HCT116 (cell line): ENCODE data around the gene SRP54. TPM values are rescaled to one million over a fixed set of nuclear protein-coding genes. Genes with fewer than 3 reads are reported as not detected.

ENCODE experiments used
- ATAC-seq: fragments of 200-7000 bp; cut with Tn5 transposase; 2 replicates; pipeline ENCODE4 v1.9.1; 2020; ENCODE audit warnings: mild to moderate bottlenecking, moderate library complexity
- BruUV-seq: library from RNA; stranded (reverse); fragments of 400-500 nt; replicated peaks from 2 replicates; lab custom pipeline; 2021; lab: Mats Ljungman, UMichigan
- CTCF ChIA-PET: fragments of 300-600 bp; sonication (Branson Sonifier 250); formaldehyde crosslinking; loops from one replicate; lab custom pipeline; 2021; ENCODE audit warnings: antibody characterized with exemption; lab: Charles Lee
- POLR2A ChIA-PET: fragments of 300-600, 350-600 bp; sonication (Branson Sonifier 250); formaldehyde crosslinking; loops from one replicate; lab custom pipeline; 2021; ENCODE audit warnings: antibody characterized with exemption; lab: Charles Lee
- RAD21 ChIA-PET, 2 experiments: fragments of 300-600 bp; sonication (Branson Sonifier 250); formaldehyde crosslinking; loops; one replicate each; lab custom pipeline; 2023; ENCODE audit warnings: low total read pairs in 2 of 2; ENCODE audit not compliant: uncharacterized antibody in 2 of 2, unreplicated experiment in 2 of 2, low non-redundant PET in 1 of 2; lab: Charles Lee
- DNase-seq: peaks from one replicate; pipeline ENCODE4 v3.0.0-alpha.2; 2010; ENCODE audit warnings: low read depth, low spot score
- H2AFZ ChIP-seq: fragments of 200-600 bp; shearing (Covaris generic), sonication (generic); 2 replicates; pipeline ENCODE4 v1.6.1; 2017; ENCODE audit warnings: low read depth, mixed run types, mixed read lengths, antibody characterized with exemption, low read length; ENCODE audit not compliant: poor library complexity, severe bottlenecking
- H3K27ac ChIP-seq: 2 replicates; pipeline ENCODE4 v1.5.1; 2012; ENCODE audit warnings: low read depth, low read length
- H3K27me3 ChIP-seq: fragments of 200-600 bp; sonication (generic); 2 replicates; pipeline ENCODE4 v1.6.1; 2016; ENCODE audit warnings: mixed run types, low read length, mixed read lengths; ENCODE audit not compliant: insufficient read depth
- H3K36me3 ChIP-seq, 2 experiments: fragments of 200-500 bp in 1 of 2; fragments of 200-600 bp in 1 of 2; sonication (Bioruptor generic) in 1 of 2; sonication (generic) in 1 of 2; 2 replicates each; pipeline versions ENCODE4 v1.5.1 to v1.6.1; 2014 to 2016; ENCODE audit warnings: low read length in 2 of 2, inconsistent platforms in 1 of 2, mixed read lengths in 1 of 2, mixed run types in 1 of 2; ENCODE audit not compliant: insufficient read depth in 2 of 2, control insufficient read depth in 1 of 2
- H3K4me1 ChIP-seq, 2 experiments: fragments of 200-600 bp in 1 of 2; sonication (generic) in 1 of 2; 2 replicates each; pipeline versions ENCODE4 v1.5.1 to v1.6.1; 2012 to 2017; ENCODE audit warnings: low read length in 2 of 2, inconsistent platforms in 1 of 2, mild to moderate bottlenecking in 1 of 2, mixed read lengths in 1 of 2, mixed run types in 1 of 2, moderate library complexity in 1 of 2; ENCODE audit not compliant: insufficient read depth in 2 of 2, control insufficient read depth in 1 of 2
- H3K4me2 ChIP-seq: fragments of 200-600 bp; sonication (generic); 2 replicates; pipeline ENCODE4 v1.6.1; 2017; ENCODE audit warnings: mixed run types, low read length, mixed read lengths
- H3K4me3 ChIP-seq, 2 experiments: fragments of 200-600 bp in 1 of 2; sonication (generic) in 1 of 2; replicated peaks in 1 of 2; 2 replicates each; pipeline ENCODE4 v1.5.1; 2011 to 2016; ENCODE audit warnings: low read length in 2 of 2, control low read depth in 1 of 2, low read depth in 1 of 2, mild to moderate bottlenecking in 1 of 2, mixed read lengths in 1 of 2, mixed run types in 1 of 2
- H3K79me2 ChIP-seq: fragments of 200-600 bp; sonication (generic); 2 replicates; pipeline ENCODE4 v1.6.1; 2017; ENCODE audit warnings: mild to moderate bottlenecking, mixed run types, low read length, moderate library complexity, mixed read lengths; ENCODE audit not compliant: insufficient read depth
- H3K9ac ChIP-seq: fragments of 200-600 bp; sonication (generic); 2 replicates; pipeline ENCODE4 v1.6.1; 2016; ENCODE audit warnings: low read length, mixed read lengths
- H3K9me2 ChIP-seq: fragments of 200-600 bp; sonication (generic), shearing (Covaris generic); 2 replicates; pipeline ENCODE4 v1.6.1; 2017; ENCODE audit warnings: mixed run types, mild to moderate bottlenecking, moderate library complexity; ENCODE audit not compliant: insufficient read depth
- H3K9me3 ChIP-seq, 2 experiments: fragments of 200-500 bp in 1 of 2; fragments of 200-600 bp in 1 of 2; sonication (Bioruptor generic) in 1 of 2; sonication (generic) in 1 of 2; 2 replicates each; pipeline ENCODE4 v1.6.1; 2014 to 2017; ENCODE audit warnings: low read length in 2 of 2, mixed read lengths in 2 of 2, inconsistent platforms in 1 of 2, low read depth in 1 of 2, mild to moderate bottlenecking in 1 of 2, mixed run types in 1 of 2, moderate library complexity in 1 of 2; ENCODE audit not compliant: control insufficient read depth in 1 of 2, insufficient read depth in 1 of 2
- H4K20me1 ChIP-seq: fragments of 200-600 bp; sonication (generic), shearing (Covaris generic); 2 replicates; pipeline ENCODE4 v1.6.1; 2017; ENCODE audit warnings: mixed run types, mild to moderate bottlenecking, moderate library complexity; ENCODE audit not compliant: insufficient read depth
- EZH2 ChIP-seq: fragments of 200-600 bp; sonication (generic); IDR thresholded peaks from 2 replicates; pipeline ENCODE4 v1.6.1; 2017; ENCODE audit warnings: antibody characterized with exemption, mixed run types
- EZH2phosphoT487 ChIP-seq: fragments of 200-600 bp; IDR thresholded peaks from 2 replicates; pipeline ENCODE4 v1.6.1; 2018; ENCODE audit warnings: antibody characterized with exemption, borderline replicate concordance
- MAX ChIP-seq: IDR thresholded peaks from 2 replicates; pipeline ENCODE4 v1.6.1; 2012
- TCF7L2 ChIP-seq: IDR thresholded peaks from 2 replicates; pipeline ENCODE4 v1.7.0; 2011; ENCODE audit warnings: borderline replicate concordance, inconsistent platforms; ENCODE audit not compliant: insufficient read depth, insufficient read length; ENCODE audit errors: extremely low read depth
- YY1 ChIP-seq: IDR thresholded peaks from 2 replicates; pipeline ENCODE4 v1.6.1; 2011; ENCODE audit warnings: low read length, low read depth, moderate library complexity, mild to moderate bottlenecking; ENCODE audit not compliant: insufficient replicate concordance; ENCODE audit errors: extremely low read depth
- ZFX ChIP-seq: fragments of 450-650 bp; IDR thresholded peaks from 2 replicates; pipeline ENCODE4 v1.6.1; 2017
- intact Hi-C: fragments of 100-400 bp; cut with micrococcal nuclease; formaldehyde crosslinking; loops from 2 replicates; pipeline ENCODE4 v1.10.0; 2022
- total RNA-seq: library from RNA; stranded (reverse); gene quantifications from one replicate; pipeline ENCODE4 v1.2.1, GENCODE V29; 2021; ENCODE audit not compliant: unreplicated experiment
- TF ChIP-seq, protein P1 (sequence below): IDR thresholded peaks from 2 replicates; pipeline ENCODE4 v1.6.1; 2012

SRP54 gene
- total RNA-seq, 1 experiment from 2014 or later, result 53.0 TPM

GRCh38 chr14:34985740-34986139, 2.9 kb downstream of the SRP54 start:
- Histone ChIP-seq H3K79me2 (peaks cover 84% of the 10 kb centered on the region), H3K36me3 (no peaks in the 10 kb centered on the region), H3K9me3 (no peaks in the 10 kb centered on the region), H3K4me1 (peaks cover 5 to 10% of the 10 kb centered on the region in 2 experiments; a peak in 3 of 4 replicates), H3K9ac (no peak overlapping the region), H3K27me3 (no peaks in the 10 kb centered on the region), H4K20me1 (no peaks in the 10 kb centered on the region; the same call in 1 of the 2 replicates), H2AFZ (no peak overlapping the region), H3K9me2 (no peaks in the 10 kb centered on the region), H3K27ac (no peak overlapping the region), H3K4me3 (no peak overlapping the region), H3K4me2 (no peak overlapping the region)
- ATAC-seq (no peak), DNase-seq (no peak)
- intact Hi-C loops, result no loop called here
- ChIA-PET RAD21 (no interaction called here), CTCF (no interaction called here), POLR2A (no interaction called here)
- TF ChIP-seq ZFX (no peak), MAX (no peak), TCF7L2 (no peak), EZH2phosphoT487 (no peak), EZH2 (no peak)
- BruUV-seq, result no TSS peak

GRCh38 chr14:34987180-34987579, 4.4 kb downstream of the SRP54 start:
- no peaks in the 10 kb centered on the region for H3K36me3 ChIP-seq
- peaks cover 85% of the 10 kb centered on the region for H3K79me2 ChIP-seq
- H3K9ac ChIP-seq, result no peak overlapping the region
- no TSS peak for BruUV-seq
- no peak for DNase-seq
- no peak overlapping the region for H3K4me2 ChIP-seq
- intact Hi-C loops, result no loop called here
- ChIA-PET POLR2A (no interaction called here), CTCF (no interaction called here), RAD21 (no interaction called here)
- H3K4me1 ChIP-seq, result peaks cover 5 to 9% of the 10 kb centered on the region in 2 experiments; a peak in 3 of 4 replicates
- H2AFZ ChIP-seq, result no peak overlapping the region
- H3K27ac ChIP-seq, result no peak overlapping the region
- H3K9me3 ChIP-seq, result no peaks in the 10 kb centered on the region
- no peak overlapping the region for H3K4me3 ChIP-seq
- no peaks in the 10 kb centered on the region for H3K27me3 ChIP-seq
- no peaks in the 10 kb centered on the region; the same call in 1 of the 2 replicates for H4K20me1 ChIP-seq
- no peak for TF ChIP-seq YY1
- TF ChIP-seq, protein P1, sequence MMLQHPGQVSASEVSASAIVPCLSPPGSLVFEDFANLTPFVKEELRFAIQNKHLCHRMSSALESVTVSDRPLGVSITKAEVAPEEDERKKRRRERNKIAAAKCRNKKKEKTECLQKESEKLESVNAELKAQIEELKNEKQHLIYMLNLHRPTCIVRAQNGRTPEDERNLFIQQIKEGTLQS, result no peak
- no peaks in the 10 kb centered on the region for H3K9me2 ChIP-seq
- no peak for ATAC-seq
